Colonic mucosa (tissue), 4 donors: ENCODE data around the gene ADAT3. TPM values are rescaled to one million over a fixed set of nuclear protein-coding genes. Genes with fewer than 3 reads are reported as not detected.

Experiments
- DNase-seq: peaks from one replicate; pipeline ENCODE4 v3.0.0-alpha.2; 2020
- H3K27ac ChIP-seq: fragments of 200-600 bp; one replicate; pipeline ENCODE4 v1.8.0; 2021
- H3K27me3 ChIP-seq: fragments of 200-600 bp; one replicate; pipeline ENCODE4 v1.8.0; 2021
- H3K36me3 ChIP-seq: fragments of 200-600 bp; one replicate; pipeline ENCODE4 v1.8.0; 2021
- H3K4me1 ChIP-seq: fragments of 200-600 bp; one replicate; pipeline ENCODE4 v1.8.0; 2021; ENCODE audit warnings: mild to moderate bottlenecking
- H3K4me3 ChIP-seq: fragments of 200-600 bp; one replicate; pipeline ENCODE4 v1.8.0; 2021
- H3K9ac ChIP-seq, 2 donors: one replicate each; pipeline ENCODE4 v1.7.0; 2013; ENCODE audit warnings: control low read depth in 2 of 2, low read depth in 2 of 2, low read length in 2 of 2
- H3K9me3 ChIP-seq: fragments of 200-600 bp; one replicate; pipeline ENCODE4 v1.8.0; 2021
- intact Hi-C: fragments of 100-400 bp; cut with DNase I; formaldehyde crosslinking; loops from one replicate; pipeline ENCODE4 v1.14.1; 2022
- total RNA-seq, 2 donors: library from RNA; stranded (reverse); fragmentation: NEBNext Ultra II Directional in 1 of 2; extraction: Animal tissue kit (Norgen Biotek cat#: 25700) in 1 of 2; gene quantifications; one replicate each; pipeline ENCODE4 v1.2.1, GENCODE V29; 2021
- TF ChIP-seq, protein P1 (sequence below): fragments of 200-600 bp; IDR thresholded peaks from one replicate; pipeline ENCODE4 v1.8.0; 2022; ENCODE audit warnings: antibody characterized with exemption, mild to moderate bottlenecking
- donor health status: healthy.
- donor health status: DM: no; HTN: no; CAD: no.
- donor health status: DM: no; HTN: no; CAD: no.

ADAT3 gene
- total RNA-seq, 2 donors from 2014 or later: 14.2 to 24.7 TPM

DNA sequence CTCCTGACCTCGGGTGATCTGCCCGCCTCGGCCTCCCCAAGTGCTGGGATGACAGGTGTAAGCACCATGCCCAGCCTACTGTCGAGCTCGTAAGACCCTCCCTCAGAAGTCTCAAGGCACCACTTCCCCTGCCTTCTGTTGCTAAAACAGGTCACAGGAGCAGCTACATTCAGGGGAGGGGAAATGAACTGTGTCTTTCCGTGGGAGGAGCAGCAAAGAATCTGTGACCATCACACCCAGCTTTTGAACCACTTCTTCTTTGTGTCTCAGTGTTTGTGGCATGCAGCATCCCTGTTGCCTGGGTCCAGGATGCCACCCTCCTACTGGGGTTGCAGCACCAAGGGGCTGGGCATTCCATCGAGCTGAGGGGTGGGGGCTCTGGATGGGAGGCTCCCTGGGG lies 28.0 kb downstream of the ADAT3 start:
- no peak overlapping the region for H3K9ac ChIP-seq
- H3K27ac ChIP-seq: no peak overlapping the region
- TF ChIP-seq, protein P1, sequence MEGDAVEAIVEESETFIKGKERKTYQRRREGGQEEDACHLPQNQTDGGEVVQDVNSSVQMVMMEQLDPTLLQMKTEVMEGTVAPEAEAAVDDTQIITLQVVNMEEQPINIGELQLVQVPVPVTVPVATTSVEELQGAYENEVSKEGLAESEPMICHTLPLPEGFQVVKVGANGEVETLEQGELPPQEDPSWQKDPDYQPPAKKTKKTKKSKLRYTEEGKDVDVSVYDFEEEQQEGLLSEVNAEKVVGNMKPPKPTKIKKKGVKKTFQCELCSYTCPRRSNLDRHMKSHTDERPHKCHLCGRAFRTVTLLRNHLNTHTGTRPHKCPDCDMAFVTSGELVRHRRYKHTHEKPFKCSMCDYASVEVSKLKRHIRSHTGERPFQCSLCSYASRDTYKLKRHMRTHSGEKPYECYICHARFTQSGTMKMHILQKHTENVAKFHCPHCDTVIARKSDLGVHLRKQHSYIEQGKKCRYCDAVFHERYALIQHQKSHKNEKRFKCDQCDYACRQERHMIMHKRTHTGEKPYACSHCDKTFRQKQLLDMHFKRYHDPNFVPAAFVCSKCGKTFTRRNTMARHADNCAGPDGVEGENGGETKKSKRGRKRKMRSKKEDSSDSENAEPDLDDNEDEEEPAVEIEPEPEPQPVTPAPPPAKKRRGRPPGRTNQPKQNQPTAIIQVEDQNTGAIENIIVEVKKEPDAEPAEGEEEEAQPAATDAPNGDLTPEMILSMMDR: no peak
- no peak overlapping the region for H3K4me3 ChIP-seq
- H3K27me3 ChIP-seq: no peaks in the 10 kb centered on the region
- H3K9me3 ChIP-seq: no peaks in the 10 kb centered on the region
- H3K36me3 ChIP-seq: no peaks in the 10 kb centered on the region
- no peak for DNase-seq
- intact Hi-C loops: loop anchor here (10.0 kb wide), 2 partner anchors 82 to 142 kb away; partner anchors contain the start of gene BTBD2
- peaks cover 5% of the 10 kb centered on the region for H3K4me1 ChIP-seq

DNA sequence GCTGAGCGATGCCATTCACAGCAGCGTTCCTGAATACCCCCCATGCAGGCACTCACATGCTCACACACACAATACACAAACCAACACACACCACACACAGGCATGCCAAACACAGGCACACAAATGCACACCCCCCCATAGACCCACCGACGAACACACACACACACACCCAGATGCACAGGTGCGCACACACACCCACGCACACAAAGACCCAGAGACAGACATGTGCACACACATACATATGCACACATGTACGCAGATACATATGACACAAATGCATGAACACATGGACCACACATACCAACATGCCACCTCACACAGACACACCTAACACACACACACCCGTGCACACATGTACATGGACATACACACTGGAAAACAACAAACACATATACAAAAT lies 28.7 kb downstream of the ADAT3 start:
- Histone ChIP-seq H3K36me3 (no peaks in the 10 kb centered on the region), H3K9ac (no peak overlapping the region), H3K27me3 (no peaks in the 10 kb centered on the region), H3K9me3 (no peaks in the 10 kb centered on the region), H3K4me3 (no peak overlapping the region), H3K4me1 (peaks cover 5% of the 10 kb centered on the region), H3K27ac (no peak overlapping the region)
- no peak for DNase-seq
- TF ChIP-seq, protein P1: no peak
- intact Hi-C loops: loop anchor here (10.0 kb wide), 2 partner anchors 81 to 141 kb away; partner anchors contain the start of gene BTBD2

DNA sequence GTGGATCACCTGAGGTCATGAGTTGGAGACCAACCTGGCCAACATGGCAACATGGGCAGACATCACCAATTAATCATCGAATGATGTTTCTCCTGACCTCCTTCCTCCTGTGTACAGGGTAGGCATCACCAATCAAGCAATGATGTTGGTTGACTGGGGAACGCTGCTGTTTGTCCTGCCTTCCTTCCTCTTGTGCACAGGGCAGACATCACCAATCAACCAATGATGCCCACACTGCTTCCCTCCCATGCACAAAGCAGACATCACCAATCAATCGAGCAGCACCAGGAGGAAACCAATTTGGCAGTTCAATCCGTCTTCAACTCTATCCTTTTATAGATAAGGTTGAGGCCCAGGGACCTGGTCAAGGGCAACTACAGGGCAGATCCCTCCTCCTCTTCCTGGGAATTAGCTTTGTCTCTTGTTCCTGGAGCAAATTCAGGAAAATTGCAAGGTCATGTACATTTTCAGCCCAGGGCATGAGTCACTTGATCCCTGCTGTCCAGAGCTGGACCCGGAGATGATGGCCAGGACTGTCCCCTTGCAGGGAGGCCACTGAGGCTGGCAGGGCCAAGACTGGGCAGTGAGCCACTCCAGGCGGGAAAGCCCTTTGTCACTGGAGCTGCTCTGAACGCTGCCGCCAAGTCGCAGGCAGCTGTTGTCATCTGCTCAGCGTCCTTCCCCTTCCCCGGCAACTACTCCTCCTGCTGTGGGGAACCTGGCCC lies 30.4 kb downstream of the ADAT3 start:
- Histone ChIP-seq H3K27me3 (no peaks in the 10 kb centered on the region), H3K36me3 (no peaks in the 10 kb centered on the region), H3K4me1 (peaks cover 4% of the 10 kb centered on the region), H3K4me3 (no peak overlapping the region), H3K27ac (no peak overlapping the region), H3K9ac (no peak overlapping the region), H3K9me3 (no peaks in the 10 kb centered on the region)
- no peak for DNase-seq
- TF ChIP-seq, protein P1: no peak
- intact Hi-C loops: loop anchor here (10.0 kb wide), 2 partner anchors 79 to 139 kb away; partner anchors contain the start of gene BTBD2

DNA sequence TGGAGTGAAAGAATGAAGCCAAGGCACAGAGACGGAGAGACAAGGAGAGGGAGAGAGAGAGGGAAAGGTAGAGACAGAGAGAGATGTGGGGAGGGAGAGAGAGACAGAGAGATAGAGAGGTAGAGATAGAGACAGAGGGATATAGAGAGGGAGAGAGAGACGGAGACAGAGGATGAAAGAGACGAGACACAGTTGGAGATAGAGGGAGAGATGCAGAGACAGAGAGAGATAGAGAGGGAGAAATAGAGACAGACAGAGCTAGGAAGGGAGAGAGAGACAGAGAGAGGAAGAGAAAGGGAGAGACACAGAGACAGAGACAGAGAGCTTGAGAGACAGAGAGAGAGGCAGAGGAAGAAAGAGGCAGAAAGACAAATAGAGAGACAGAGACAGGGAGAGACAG lies 31.2 kb downstream of the ADAT3 start:
- intact Hi-C loops: loop anchor here (10.0 kb wide), 2 partner anchors 78 to 138 kb away; partner anchors contain the start of gene BTBD2
- H3K9me3 ChIP-seq: no peaks in the 10 kb centered on the region
- no peak overlapping the region for H3K9ac ChIP-seq
- H3K27me3 ChIP-seq: no peaks in the 10 kb centered on the region
- DNase-seq: no peak
- no peak overlapping the region for H3K4me3 ChIP-seq
- TF ChIP-seq, protein P1: no peak
- no peak overlapping the region for H3K27ac ChIP-seq
- no peaks in the 10 kb centered on the region for H3K36me3 ChIP-seq
- peaks cover 4% of the 10 kb centered on the region for H3K4me1 ChIP-seq

DNA sequence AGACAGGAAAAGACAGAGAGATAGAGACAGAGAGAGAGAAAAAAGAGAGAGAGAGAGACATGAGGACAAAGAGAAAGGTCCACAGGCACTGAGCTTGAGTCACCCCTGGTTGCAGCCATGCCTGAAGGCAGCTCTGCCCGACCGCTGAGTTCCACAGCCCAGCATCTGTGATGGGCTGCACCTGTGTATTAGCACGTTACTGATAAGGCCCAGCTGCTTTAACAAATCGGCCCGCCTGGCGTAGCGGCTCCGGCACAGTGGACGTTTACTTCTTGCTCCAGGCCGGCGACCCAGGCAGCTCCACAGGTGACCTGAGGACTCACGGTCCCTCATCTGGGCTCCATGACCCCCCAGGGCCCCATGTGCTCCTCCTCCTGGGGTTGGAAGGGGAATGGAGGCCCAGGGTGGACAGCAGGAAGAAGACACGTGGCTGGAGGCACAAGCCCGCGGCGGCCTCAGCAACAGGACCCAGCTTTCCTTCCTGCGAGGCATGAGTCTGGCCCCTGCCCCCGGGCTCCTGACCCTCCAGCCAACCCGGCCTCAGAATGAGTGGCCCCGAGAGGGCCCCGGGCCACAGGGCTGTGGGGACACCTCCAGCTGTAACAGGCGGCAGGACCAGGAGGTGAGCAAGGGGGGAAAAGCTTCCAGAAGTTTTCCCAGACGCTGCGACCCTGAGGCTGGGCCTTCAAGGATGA lies 31.9 kb downstream of the ADAT3 start:
- Histone ChIP-seq H3K9ac (no peak overlapping the region), H3K4me1 (peaks cover 4% of the 10 kb centered on the region), H3K9me3 (no peaks in the 10 kb centered on the region), H3K4me3 (no peak overlapping the region), H3K27me3 (no peaks in the 10 kb centered on the region), H3K27ac (no peak overlapping the region), H3K36me3 (no peaks in the 10 kb centered on the region)
- DNase-seq: no peak
- TF ChIP-seq, protein P1: no peak
- intact Hi-C loops: loop anchor here (10.0 kb wide), 2 partner anchors 78 to 138 kb away; partner anchors contain the start of gene BTBD2
